ENCODE results near the gene MYLK4. TPM values are rescaled to one million over a fixed set of nuclear protein-coding genes. Genes with fewer than 3 reads are reported as not detected.

MYLK4 gene
- total RNA-seq, 1 experiment from 2014 or later = 0.73 TPM

GRCh38 chr6:2760882-2761842, 10.4 kb upstream of the MYLK4 start:
- H3K9me3 Mint-ChIP-seq (ENCODE audit: low read depth, unreplicated experiment) = no peaks in the 10 kb centered on the region
- CTCF ChIA-PET = interaction anchor here (0.6 kb wide), 1 partner anchor 1169 kb away, joined by 6 read pairs; no protein-coding TSS in a partner anchor
- no peak for DNase-seq

GRCh38 chr6:2758980-2759379, 8.3 kb upstream of the MYLK4 start:
- TF ChIP-seq CTCF (IDR thresholded peaks at IDR 0.05; ENCODE audit: unreplicated experiment) = no peak
- Mint-ChIP-seq H3K27me3 (ENCODE audit: unreplicated experiment) (no peaks in the 10 kb centered on the region), H3K4me1 (ENCODE audit: low read depth, unreplicated experiment) (no peaks in the 10 kb centered on the region), H3K36me3 (ENCODE audit: insufficient read depth, unreplicated experiment) (peaks cover 13% of the 10 kb centered on the region), H3K9me3 (ENCODE audit: low read depth, unreplicated experiment) (no peaks in the 10 kb centered on the region), H3K4me3 (ENCODE audit: low read depth, unreplicated experiment) (no peak overlapping the region), H3K27ac (ENCODE audit: unreplicated experiment) (no peak overlapping the region)
- CTCF ChIA-PET = interaction anchor here (0.6 kb wide), 1 partner anchor 531 kb away, joined by 3 read pairs; no protein-coding TSS in a partner anchor
- intact Hi-C loops (cut with micrococcal nuclease; ENCODE audit: unreplicated experiment) = no loop called here
- no peak for DNase-seq
- BruUV-seq (replicated peaks) = no TSS peak

More at GRCh38 chr6:2760882-2761842, 10.4 kb upstream of the MYLK4 start:
- no peak overlapping the region for H3K27ac Mint-ChIP-seq (ENCODE audit: unreplicated experiment)
- H3K4me1 Mint-ChIP-seq (ENCODE audit: low read depth, unreplicated experiment) = no peaks in the 10 kb centered on the region
- no peaks in the 10 kb centered on the region for H3K27me3 Mint-ChIP-seq (ENCODE audit: unreplicated experiment)
- intact Hi-C loops (cut with micrococcal nuclease; ENCODE audit: unreplicated experiment) = no loop called here
- BruUV-seq (replicated peaks) = no TSS peak
- TF ChIP-seq CTCF (IDR thresholded peaks at IDR 0.05; ENCODE audit: unreplicated experiment) = peak; percentile 17
- peaks cover 33% of the 10 kb centered on the region for H3K36me3 Mint-ChIP-seq (ENCODE audit: insufficient read depth, unreplicated experiment)
- H3K4me3 Mint-ChIP-seq (ENCODE audit: low read depth, unreplicated experiment) = no peak overlapping the region

- DNase-seq = no peak
- Mint-ChIP-seq H3K27ac (ENCODE audit: unreplicated experiment) (no peak overlapping the region), H3K4me1 (ENCODE audit: low read depth, unreplicated experiment) (peaks cover 9% of the 10 kb centered on the region), H3K4me3 (ENCODE audit: low read depth, unreplicated experiment) (no peak overlapping the region), H3K36me3 (ENCODE audit: insufficient read depth, unreplicated experiment) (peaks cover 6% of the 10 kb centered on the region), H3K9me3 (ENCODE audit: low read depth, unreplicated experiment) (no peaks in the 10 kb centered on the region), H3K27me3 (ENCODE audit: unreplicated experiment) (no peaks in the 10 kb centered on the region)
- no TSS peak for BruUV-seq (replicated peaks)
- no peak for TF ChIP-seq CTCF (IDR thresholded peaks at IDR 0.05; ENCODE audit: unreplicated experiment)
- intact Hi-C loops (cut with micrococcal nuclease; ENCODE audit: unreplicated experiment) = no loop called here
- CTCF ChIA-PET = interaction anchor here (0.7 kb wide), 1 partner anchor 9 kb away, joined by 5 read pairs; no protein-coding TSS in a partner anchor
Measured at GRCh38 chr6:2756687-2757224, 6.0 kb upstream of the MYLK4 start.

GRCh38 chr6:2756241-2756640, 5.5 kb upstream of the MYLK4 start:
- peaks cover 9% of the 10 kb centered on the region for H3K4me1 Mint-ChIP-seq (ENCODE audit: low read depth, unreplicated experiment)
- DNase-seq = no peak
- no peak overlapping the region for H3K27ac Mint-ChIP-seq (ENCODE audit: unreplicated experiment)
- no peaks in the 10 kb centered on the region for H3K9me3 Mint-ChIP-seq (ENCODE audit: low read depth, unreplicated experiment)
- no TSS peak for BruUV-seq (replicated peaks)
- H3K4me3 Mint-ChIP-seq (ENCODE audit: low read depth, unreplicated experiment) = no peak overlapping the region
- intact Hi-C loops (cut with micrococcal nuclease; ENCODE audit: unreplicated experiment) = no loop called here
- no peaks in the 10 kb centered on the region for H3K27me3 Mint-ChIP-seq (ENCODE audit: unreplicated experiment)
- peaks cover 6% of the 10 kb centered on the region for H3K36me3 Mint-ChIP-seq (ENCODE audit: insufficient read depth, unreplicated experiment)
- no peak for TF ChIP-seq CTCF (IDR thresholded peaks at IDR 0.05; ENCODE audit: unreplicated experiment)
- CTCF ChIA-PET = no interaction called here
